H1 (cell line): ENCODE measurements around the gene GADL1.

Experiments used
- ATF2 ChIP-seq: IDR thresholded peaks from 2 replicates; pipeline ENCODE4 v1.6.1; 2012; ENCODE audit warnings: low read length, inconsistent platforms
- CEBPB ChIP-seq: IDR thresholded peaks from 2 replicates; pipeline ENCODE4 v1.6.1; 2012; ENCODE audit warnings: low read depth, low read length
- CTCF ChIP-seq, 3 experiments: IDR thresholded peaks; 1 replicate in 2 of 3; 2 replicates in 1 of 3; pipeline versions ENCODE4 v1.5.1 to v1.6.1; 2011; ENCODE audit warnings: low read length in 3 of 3, mild to moderate bottlenecking in 3 of 3, inconsistent platforms in 2 of 3, low read depth in 1 of 3, moderate library complexity in 1 of 3; ENCODE audit not compliant: insufficient read depth in 1 of 3; ENCODE audit errors: control extremely low read depth in 1 of 3
- E2F6 ChIP-seq: IDR thresholded peaks from 2 replicates; pipeline ENCODE4 v1.6.1; 2012; ENCODE audit warnings: inconsistent platforms
- EP300 ChIP-seq, 2 experiments: IDR thresholded peaks; 1 replicate in 1 of 2; 2 replicates in 1 of 2; pipeline ENCODE4 v1.6.1; 2011 to 2012; ENCODE audit warnings: low read depth in 2 of 2, low read length in 2 of 2, mild to moderate bottlenecking in 2 of 2, borderline replicate concordance in 1 of 2, inconsistent platforms in 1 of 2, moderate library complexity in 1 of 2
- EZH2 ChIP-seq: fragments of 200-600 bp; sonication (generic); IDR thresholded peaks from 2 replicates; pipeline ENCODE4 v1.7.1; 2012; ENCODE audit warnings: low read depth, mild to moderate bottlenecking, moderate library complexity, low read length, inconsistent platforms; ENCODE audit not compliant: severe bottlenecking
- POLR2A ChIP-seq, 2 experiments: IDR thresholded peaks; 1 replicate in 1 of 2; 2 replicates in 1 of 2; pipeline ENCODE4 v1.6.1; 2011; ENCODE audit warnings: low read depth in 2 of 2, low read length in 2 of 2, mild to moderate bottlenecking in 2 of 2; ENCODE audit errors: control extremely low read depth in 1 of 2
- POLR2AphosphoS5 ChIP-seq: IDR thresholded peaks from 2 replicates; pipeline ENCODE4 v1.6.1; 2011; ENCODE audit warnings: low read depth, low read length
- RAD21 ChIP-seq, 2 experiments: IDR thresholded peaks in 1 of 2; conservative IDR thresholded peaks in 1 of 2; 2 replicates each; pipeline ENCODE4 v1.6.1; 2011; ENCODE audit warnings: low read depth in 2 of 2, low read length in 2 of 2, improper control_type of control experiment in 1 of 2, inconsistent platforms in 1 of 2, mild to moderate bottlenecking in 1 of 2, moderate library complexity in 1 of 2
- SP1 ChIP-seq: IDR thresholded peaks from 2 replicates; pipeline ENCODE4 v1.6.1; 2011; ENCODE audit warnings: low read depth, low read length
- TAF1 ChIP-seq: IDR thresholded peaks from 2 replicates; pipeline ENCODE4 v1.6.1; 2011; ENCODE audit warnings: mild to moderate bottlenecking, low read depth, low read length
- ZNF274 ChIP-seq: IDR thresholded peaks from 2 replicates; pipeline ENCODE4 v1.7.0; 2012; ENCODE audit warnings: low read length, borderline replicate concordance; ENCODE audit errors: extremely low read depth

- TF ChIP-seq ATF2 (no peak), CTCF (IDR thresholded peaks at IDR 0.05; ENCODE audit: control extremely low read depth in 1 of 3, insufficient read depth in 1 of 3, low read depth in 1 of 3, low read length in 3 of 3) (no peak), ZNF274 (no peak), POLR2A (IDR thresholded peaks at IDR 0.05; ENCODE audit: control extremely low read depth in 1 of 2, low read depth in 2 of 2, low read length in 2 of 2) (no peak), EZH2 (no peak), EP300 (IDR thresholded peaks at IDR 0.05; ENCODE audit: borderline replicate concordance in 1 of 2, low read depth in 2 of 2, low read length in 2 of 2) (no peak), TAF1 (no peak), RAD21 (IDR thresholded peaks at IDR 0.05 in 1 of 2, conservative IDR thresholded peaks at IDR 0.05 in 1 of 2; ENCODE audit: low read depth in 2 of 2, low read length in 2 of 2) (no peak), CEBPB (no peak), SP1 (no peak), POLR2AphosphoS5 (no peak), E2F6 (no peak)
Observed at GRCh38 chr3:30711151-30711550, 183.3 kb downstream of the GADL1 start.
